T-helper 2 cell (primary cell): ENCODE measurements around the gene ZNF813.
"Not testable (repeated sequence)": the region's sequence is repeated elsewhere in the genome, so short reads cannot be mapped to it uniquely, and the experiment has no call there.

Experiments used
- DNase-seq, 5 experiments: peaks; one replicate each; pipeline versions ENCODE4 v3.0.0 to v3.0.0-alpha.2; 2012 to 2022
- total RNA-seq, 2 donors: gene quantifications; one replicate each; lab custom pipeline; 2026; lab: John Stamatoyannopoulos, UW

ZNF813 gene
- total RNA-seq: 5.0 to 10.0 reads per million in 2 donors

GRCh38 chr19:53467485-53468262 lies at the start of gene ZNF813:
Gene ZNF813, plus strand, starts transcription at chr19:53467733. Its CDS starts 16,090 bp downstream, at chr19:53483823.
- DNase-seq: peak; percentile 79 to 96 (median 93)

- not testable (repeated sequence) for DNase-seq
Measured at GRCh38 chr19:53420520-53421315, 46.8 kb upstream of the ZNF813 start.

GRCh38 chr19:53422551-53422950 lies 45.0 kb upstream of the ZNF813 start:
- DNase-seq: no peak

GRCh38 chr19:53423074-53423473 lies 44.5 kb upstream of the ZNF813 start:
- DNase-seq: not testable (repeated sequence)

GRCh38 chr19:53423680-53424079 lies 43.9 kb upstream of the ZNF813 start:
- DNase-seq: not testable (repeated sequence)

- DNase-seq: peak; percentile 17 to 57 (median 42)
Measured at GRCh38 chr19:53424968-53425597, 42.5 kb upstream of the ZNF813 start.

GRCh38 chr19:53431399-53432087 lies 36.0 kb upstream of the ZNF813 start, which contains the start of gene ZNF761:
Gene ZNF761, plus strand, starts transcription at chr19:53431984. Its CDS starts 15,285 bp downstream, at chr19:53447269.
- DNase-seq: peak; percentile 93 to 99 (median 95)

GRCh38 chr19:53432088-53432661 lies 35.4 kb upstream of the ZNF813 start:
- peak in 2 of 5 experiments; percentile 9 to 27 for DNase-seq

- DNase-seq: not testable (repeated sequence)
Measured at GRCh38 chr19:53443809-53444208, 23.7 kb upstream of the ZNF813 start.

- not testable (repeated sequence) for DNase-seq
Measured at GRCh38 chr19:53447196-53447595, 20.3 kb upstream of the ZNF813 start.

GRCh38 chr19:53455828-53456227 lies 11.7 kb upstream of the ZNF813 start:
- DNase-seq: no peak

- not testable (repeated sequence) for DNase-seq
Measured at GRCh38 chr19:53460131-53460721, 7.3 kb upstream of the ZNF813 start.

GRCh38 chr19:53461866-53462265 lies 5.7 kb upstream of the ZNF813 start:
- no peak for DNase-seq

GRCh38 chr19:53462861-53463260 lies 4.7 kb upstream of the ZNF813 start:
- no peak for DNase-seq

GRCh38 chr19:53463263-53463662 lies 4.3 kb upstream of the ZNF813 start:
- DNase-seq: no peak

GRCh38 chr19:53466726-53467484 lies 628 bp upstream of the ZNF813 start:
- peak in 1 of 5 experiments; percentile 8 for DNase-seq

- not testable (repeated sequence) for DNase-seq
Measured at GRCh38 chr19:53468628-53469027, 1.1 kb downstream of the ZNF813 start.

GRCh38 chr19:53471916-53472315 lies 4.4 kb downstream of the ZNF813 start:
- DNase-seq: no peak

- DNase-seq: not testable (repeated sequence)
Measured at GRCh38 chr19:53474832-53475231, 7.3 kb downstream of the ZNF813 start.

GRCh38 chr19:53475470-53475869 lies 7.9 kb downstream of the ZNF813 start:
- not testable (repeated sequence) for DNase-seq

GRCh38 chr19:53483751-53484150 lies 16.2 kb downstream of the ZNF813 start:
- DNase-seq: not testable (repeated sequence)
